ENCODE data around the gene S100A5.

The S100A5 gene

DNA sequence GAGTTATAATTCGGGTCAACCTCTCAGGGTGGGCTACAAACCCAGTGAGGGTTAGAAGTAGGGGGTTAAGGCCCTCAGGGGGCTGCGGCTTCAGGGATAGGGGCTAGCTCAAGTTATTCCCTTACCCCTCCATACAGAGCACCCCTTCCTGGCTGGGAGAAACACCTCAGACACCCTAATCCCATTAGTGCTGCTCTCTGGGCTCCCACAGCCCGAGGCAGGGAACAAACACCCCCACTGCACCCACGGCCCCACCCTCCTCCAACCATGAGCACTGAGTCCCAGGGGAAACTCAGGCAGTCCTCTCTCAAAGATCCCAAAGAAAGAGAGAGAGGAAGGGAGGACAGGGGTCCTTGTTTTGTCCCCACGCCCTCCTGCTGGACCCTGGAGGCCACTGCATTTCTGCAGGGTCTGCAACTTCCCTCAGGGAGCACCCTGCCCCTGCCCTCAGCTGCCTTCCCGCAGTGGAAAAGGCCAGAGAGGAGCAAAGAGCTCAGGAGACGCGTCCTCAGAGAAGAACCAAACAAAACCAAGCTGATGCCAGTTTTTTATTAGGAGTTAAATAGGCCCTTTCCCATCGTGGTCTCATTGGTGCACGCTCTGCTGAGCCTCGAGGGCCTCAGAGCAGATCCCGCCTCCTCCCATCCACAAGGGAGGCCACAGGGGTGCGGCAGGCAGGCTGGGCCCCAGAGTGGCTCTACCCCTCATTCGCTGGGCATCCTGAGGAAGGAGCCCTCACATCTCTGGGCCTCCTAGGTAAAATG lies 6.2 kb upstream of the S100A5 start:
- no peak for DNase-seq

DNA sequence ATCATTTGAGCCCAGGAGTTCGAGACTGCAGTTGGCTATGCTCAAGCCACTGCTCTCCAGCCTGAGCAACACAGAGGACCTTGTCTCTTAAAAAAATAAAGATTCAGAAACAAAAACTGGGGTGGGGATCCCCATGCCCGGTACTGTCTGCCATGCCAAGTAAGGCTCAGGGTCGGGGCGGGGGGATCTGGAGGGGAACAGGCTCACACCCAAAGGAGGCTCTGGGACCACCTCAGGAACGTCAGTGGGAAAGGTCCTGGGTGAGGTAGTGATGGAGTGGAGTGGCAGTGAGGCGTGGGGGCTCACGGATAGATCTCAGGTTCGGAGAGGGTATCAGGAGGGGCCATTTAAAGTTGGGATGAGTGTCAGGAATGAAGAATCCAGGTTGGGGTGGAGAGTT lies 5.6 kb upstream of the S100A5 start:
- no peak for DNase-seq

DNA sequence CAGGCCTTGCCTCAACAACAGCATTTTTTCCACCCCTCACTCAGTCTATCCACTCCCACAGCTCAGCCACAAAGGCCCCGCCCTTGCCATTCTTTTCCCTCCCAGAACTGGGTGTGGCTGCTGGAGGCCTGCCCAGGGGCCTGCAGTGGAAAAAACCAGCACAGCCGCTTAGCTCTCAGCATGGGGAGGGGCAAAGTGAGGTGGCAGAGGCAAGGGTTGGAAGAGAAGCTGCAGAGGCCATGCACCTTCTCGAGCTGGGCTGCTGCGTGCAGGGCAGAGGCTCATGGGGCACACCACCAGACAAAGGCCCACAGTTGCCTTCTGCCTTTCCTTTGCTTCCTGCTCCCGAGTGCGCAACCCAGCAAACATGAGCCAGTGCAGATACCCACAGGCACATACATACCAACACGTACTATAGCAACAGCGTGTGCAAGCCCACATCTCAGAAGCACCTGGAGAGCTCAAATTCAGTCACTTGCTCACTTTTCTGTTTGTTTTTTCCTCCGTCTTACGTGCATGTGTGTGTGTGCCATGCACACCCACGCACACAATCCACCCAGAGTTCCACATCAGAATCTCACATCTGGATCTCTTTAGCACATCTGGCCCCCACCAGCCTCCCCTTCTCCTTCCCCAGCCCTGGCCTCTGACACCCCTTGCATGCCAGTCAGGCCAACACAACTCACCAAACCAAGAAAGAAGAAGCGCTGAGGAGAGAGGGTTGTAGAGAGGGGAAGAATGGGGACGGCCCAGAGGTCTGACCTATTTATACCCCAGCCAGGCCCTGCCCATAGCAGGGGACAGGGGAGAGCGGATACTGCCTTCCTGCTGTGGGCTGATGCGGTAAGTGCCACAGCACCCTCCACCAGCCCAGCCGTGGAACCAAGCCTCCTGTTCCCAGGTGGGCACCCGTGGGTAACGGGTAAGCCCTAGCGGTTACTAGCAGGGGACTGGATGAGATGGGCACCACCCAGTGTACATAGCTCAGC lies 4.6 kb upstream of the S100A5 start, which contains the start of gene S100A4:
TSS of gene S100A4 (minus strand) at position 740 of the 989 bp plus-strand sequence. CDS start 1,012 bp downstream, outside the sequence.
- DNase-seq, result peak; percentile 89

DNA sequence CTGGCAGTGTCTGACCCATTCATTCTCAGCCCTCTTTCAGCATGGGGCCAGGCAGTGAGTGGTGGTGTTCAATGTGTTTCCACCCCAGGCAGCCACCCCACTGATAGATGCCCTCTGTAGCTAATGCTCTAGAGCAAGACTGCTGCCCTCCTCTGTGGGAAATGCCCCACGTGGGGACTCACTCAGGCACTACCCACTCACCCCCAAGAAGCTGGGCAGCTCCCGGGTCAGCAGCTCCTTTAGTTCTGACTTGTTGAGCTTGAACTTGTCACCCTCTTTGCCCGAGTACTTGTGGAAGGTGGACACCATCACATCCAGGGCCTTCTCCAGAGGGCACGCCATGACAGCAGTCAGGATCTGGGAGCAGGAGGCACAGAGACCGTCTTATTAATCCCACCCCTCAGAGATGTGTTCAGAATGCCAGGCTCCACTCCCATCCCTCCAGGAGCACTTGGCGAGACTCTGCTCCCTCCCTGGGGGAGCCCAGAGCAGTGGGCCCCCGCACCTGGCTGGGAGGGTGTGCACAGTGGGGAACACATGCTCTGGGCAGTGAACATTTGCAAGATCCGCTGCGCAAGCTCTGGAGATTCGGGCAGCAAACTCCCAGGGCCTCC lies 3.8 kb upstream of the S100A5 start:
- no peak for DNase-seq

DNA sequence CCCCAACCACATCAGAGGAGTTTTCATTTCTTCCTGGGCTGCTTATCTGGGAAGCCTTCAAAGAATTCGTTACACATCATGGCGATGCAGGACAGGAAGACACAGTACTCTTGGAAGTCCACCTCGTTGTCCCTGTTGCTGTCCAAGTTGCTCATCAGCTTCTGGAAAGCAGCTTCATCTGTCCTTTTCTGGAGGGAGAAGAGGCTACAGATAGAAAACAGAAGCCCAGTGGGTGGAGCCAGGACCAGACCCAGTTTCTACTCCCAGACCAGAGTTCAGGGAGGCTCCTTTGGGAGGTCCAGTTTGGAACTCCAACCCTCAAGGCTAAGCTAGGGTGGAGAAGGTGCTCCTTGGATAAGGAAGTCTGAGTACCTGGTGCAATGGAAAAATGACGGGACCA lies 3.0 kb upstream of the S100A5 start:
- no peak for DNase-seq

DNA sequence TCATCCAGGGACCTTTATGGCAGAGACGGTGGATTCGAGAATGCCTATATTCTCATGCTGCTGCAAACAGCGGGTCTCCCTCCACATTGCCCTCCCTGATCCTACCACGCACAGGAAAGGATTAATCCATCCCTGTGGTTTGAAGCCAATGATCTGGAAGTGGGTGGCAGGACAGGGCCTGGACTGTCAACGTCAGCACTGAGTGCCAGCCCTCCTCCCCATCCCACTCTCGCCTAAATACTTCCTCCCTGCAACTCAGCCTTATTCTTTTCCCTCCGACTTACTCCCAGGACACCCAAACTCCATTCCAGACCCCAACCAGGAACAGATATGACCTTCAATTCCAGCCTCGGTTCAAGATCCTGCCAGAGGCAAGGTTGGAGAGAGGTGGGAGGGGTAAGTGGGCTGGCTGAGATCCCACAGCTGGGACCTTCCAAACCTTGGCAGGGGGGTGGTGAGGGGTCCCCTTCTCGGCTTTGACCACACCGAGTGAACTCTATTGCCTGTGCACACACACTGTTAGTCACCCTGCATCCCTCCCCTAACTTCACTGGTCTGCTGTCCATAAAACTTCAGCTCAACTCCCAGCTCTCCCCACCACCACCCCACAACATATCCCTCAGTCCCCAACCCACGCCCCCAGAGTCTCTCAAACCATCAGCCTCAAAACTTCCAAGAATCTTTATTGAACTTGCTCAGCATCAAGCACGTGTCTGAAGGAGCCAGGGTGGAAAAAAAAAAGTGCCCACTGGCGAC lies 2.4 kb upstream of the S100A5 start:
- no peak for DNase-seq

DNA sequence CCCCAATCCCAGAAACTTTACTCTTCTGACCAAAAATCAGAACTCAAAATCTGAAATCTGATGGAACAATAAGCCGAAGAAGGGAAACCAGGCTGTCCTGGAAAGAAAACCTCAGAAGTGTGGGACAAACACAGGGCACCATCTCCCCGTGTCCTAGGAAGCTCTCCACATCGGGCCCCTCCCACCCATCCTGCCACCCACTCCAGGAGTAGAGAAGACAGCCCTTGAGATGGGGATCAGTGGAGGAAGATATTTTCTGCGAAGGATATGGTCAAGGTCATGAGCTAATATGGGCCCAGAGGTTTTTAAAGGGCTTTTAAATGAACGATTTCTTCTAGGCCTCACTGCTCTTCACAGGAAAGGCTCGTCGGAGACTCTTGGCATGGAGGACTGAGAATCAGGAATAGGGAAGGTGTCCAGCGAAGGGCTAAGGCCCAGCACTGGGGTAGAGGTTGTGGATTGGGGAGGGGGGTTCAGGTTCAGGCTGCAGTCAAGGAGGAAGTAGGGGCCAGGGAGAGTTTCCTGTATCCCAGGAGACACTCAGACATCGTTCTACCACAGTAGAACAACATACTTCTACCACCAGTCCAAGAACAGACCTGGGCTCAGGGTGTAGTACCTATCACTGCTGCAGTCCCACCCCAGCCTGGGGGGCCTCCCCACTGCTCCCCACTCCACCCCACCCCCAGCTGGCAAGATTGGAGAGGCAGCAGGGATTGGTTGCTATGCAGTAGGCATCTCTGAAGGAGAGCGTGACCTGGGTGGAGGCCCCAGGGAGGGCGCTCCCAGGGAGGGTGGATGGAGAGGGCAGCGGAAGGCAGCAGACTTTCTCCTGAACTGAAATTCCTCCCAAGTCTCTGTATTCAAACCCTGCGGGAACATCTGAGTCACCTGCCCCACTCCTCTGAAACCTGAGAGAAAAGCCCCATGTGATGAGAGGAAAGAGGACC lies 1.2 kb upstream of the S100A5 start:
- DNase-seq, result no peak

DNA sequence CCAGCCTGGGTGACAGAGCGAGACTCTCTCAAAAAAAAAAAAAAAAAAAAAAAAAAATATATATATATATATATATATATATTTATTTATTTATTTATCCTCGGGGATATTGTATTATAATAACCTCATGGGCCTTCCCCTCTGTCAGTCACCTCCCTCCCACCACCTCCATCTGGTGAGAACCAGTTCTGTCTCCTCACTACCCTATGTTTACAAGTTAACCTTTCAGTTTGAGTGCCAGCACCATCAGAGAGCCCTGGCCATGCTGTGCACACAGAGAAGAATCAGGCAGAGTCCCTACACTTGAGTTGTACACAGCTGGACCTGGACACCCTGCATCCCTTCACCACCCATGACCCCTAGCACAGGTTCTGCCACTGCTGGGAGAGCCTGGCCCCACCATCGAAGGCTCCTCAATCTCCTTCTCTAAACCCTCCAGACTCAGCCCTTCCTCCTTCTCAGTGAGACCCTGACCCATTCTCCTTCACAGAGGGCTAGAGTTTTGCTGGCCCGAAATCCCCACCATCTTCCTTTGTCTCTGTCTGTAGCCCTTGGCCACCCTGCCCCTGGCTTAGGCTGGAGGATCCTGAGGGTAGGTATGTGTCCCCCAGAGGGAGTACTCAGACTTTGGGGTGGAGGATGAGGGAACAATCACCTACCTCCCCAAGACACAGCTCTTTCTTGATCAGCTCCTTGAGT lies 1.2 kb downstream of the S100A5 start:
- no peak for DNase-seq

DNA sequence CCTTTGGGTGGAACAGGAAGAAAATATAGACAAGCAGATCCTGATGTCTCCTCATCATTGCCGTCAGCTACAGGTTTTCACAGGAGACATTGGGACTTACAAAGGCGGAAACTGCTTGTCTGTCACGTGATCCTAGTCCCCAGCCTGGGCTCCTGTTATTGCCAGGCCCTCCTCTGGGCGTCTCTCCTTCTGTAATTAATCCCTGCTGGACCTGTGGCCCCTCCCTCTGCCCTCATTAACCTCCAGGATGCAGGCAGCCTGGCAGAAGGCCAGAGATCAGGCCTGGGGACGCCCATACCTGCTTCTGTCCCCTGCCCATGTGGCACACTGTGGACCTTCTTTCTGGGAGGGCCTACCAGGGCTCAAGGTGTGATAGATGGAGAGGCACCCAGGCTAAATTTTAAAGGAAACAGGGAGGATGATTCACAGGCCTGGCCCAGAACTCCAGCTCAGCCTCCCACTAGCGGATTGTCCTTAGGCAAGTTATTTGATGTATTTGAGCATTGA lies 2.4 kb downstream of the S100A5 start:
- no peak for DNase-seq

DNA sequence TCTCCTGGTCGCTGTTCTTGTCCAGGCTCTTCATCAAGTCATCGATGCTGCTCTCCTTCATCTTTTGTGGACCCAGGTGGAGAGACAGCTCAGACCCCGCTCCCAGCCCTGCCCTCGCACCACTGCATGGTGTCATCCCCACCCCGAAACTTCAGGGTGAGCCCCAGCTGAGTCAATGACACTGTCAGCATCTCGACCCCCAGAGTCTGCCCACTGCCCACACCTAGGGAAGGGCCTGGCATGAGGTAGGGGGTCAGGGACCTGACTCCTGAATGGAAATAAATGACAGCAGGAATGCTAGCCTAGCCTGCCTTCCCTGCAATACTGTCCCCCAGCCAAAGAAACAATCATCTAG lies 3.4 kb downstream of the S100A5 start:
- no peak for DNase-seq

DNA sequence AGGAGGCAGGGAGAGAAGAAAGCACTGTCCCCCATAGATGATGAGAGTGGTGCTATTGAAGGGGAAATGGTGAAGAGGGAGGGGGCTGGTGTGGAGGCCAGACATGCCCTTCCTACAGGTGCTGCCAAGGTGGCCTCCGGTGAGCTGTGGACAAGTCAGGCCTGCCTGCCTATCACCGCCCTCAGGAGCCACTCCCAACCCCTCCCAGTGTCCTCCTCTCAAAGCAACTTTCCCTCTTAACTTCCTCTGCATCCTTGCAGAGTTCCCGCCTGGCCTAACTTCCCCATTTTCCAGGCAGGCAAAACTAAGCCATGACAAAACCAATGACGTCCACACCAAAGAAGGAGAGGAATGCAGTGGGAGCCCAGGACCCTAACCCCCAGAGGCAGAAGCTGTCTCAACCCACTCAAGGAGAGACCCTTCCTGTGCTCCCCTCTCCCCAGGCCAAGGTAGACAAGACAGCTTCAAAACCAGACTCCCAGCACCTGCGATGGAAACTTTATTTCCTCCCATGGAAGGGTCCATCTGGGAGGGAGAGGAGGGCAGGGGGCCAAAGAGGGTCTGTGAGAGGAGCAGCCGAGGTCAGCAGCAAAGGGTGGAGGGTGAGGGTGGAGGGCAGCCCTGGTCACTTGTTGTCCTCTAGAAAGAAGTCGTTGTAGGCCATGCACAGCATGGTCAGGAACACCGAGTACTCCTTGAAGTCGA lies 3.9 kb downstream of the S100A5 start:
- no peak for DNase-seq

DNA sequence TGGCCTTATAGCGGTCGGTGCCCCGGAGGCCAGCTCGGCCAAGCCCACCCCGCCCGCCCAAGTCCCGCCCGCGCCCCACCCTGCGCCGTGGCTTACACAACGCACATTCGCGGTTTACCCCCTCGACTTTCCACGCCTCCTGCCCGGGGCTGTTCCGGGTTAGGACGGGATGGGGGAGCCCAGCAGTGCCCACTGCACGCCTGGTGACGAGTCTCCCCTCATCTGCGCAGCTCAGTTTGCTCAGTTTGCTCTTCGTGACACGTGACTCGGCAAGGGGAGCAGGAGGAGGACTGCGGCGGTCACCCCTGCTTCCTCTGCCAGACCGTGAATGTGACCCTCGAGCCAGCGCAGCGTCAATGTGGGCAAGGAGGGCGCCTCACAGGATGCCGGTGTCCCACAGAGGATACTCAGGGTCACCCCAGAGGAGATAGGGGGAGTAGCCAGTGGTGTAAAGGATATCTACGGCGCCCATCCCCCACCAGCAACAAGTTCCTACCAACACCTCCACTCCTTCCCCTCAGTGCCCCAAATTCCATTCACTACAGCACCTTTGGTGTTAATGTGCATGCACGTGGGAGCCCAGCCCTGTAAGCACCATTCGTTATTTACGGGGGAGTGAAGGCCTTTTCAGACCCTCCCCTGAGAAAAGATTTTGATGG lies 4.6 kb downstream of the S100A5 start:
- DNase-seq, result peak; percentile 87

DNA sequence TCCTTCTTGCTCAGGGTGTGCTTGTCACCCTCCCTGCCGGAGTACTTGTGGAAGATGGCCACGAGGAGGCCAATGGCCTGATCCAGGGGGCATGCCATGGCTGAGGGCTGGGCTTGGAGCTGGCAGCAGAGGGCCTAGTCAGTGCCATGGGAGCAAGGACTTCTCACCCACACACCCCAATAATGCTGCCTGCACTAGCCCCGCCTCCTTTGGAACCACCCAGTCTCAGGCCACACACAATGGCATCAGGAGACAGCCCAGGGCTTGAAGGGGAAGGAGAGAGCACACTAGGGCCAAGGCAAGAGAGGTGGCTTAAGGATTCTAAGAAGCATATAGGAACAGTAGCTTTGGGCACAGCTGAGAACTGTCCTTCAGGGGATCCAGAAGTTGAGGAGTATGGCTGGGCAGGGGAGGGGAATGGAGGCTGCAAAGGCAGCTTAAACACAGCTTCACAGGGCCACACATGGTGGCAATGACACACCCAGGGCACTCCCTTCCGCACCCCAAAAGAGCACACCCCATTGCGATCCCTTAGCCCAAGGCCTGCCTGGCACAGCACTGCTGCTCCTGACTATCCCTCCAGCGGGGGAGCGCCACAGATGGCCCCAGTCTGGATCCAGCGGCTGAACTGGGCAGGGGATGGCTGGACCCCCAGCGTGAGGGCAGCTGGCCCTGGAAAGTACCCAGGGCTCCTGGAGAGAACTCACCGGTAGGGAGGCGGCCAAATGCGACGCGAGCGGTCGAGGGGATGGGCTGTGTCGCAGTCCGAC lies 5.3 kb downstream of the S100A5 start, which contains the start of gene S100A6:
TSS of gene S100A6 (minus strand) at position 750 of the 770 bp plus-strand sequence. CDS start at position 98, 652 bp downstream.
- DNase-seq, result peak; percentile 54

DNA sequence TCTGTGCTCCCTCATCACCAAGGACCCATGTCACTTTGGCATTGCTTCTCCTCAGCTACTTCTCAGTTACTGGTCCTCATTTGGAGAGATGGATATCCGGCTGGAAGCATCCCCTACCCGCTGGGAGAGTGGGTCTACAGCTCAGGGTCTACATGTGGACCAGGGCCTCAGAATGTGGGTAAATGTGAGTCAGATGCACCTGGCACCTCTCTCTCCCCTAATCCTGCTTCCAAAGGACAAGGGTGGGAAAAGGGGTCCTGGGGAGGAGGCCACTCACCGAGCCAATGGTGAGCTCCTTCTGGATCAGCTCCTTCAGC lies 5.9 kb downstream of the S100A5 start:
- DNase-seq, result no peak

DNA sequence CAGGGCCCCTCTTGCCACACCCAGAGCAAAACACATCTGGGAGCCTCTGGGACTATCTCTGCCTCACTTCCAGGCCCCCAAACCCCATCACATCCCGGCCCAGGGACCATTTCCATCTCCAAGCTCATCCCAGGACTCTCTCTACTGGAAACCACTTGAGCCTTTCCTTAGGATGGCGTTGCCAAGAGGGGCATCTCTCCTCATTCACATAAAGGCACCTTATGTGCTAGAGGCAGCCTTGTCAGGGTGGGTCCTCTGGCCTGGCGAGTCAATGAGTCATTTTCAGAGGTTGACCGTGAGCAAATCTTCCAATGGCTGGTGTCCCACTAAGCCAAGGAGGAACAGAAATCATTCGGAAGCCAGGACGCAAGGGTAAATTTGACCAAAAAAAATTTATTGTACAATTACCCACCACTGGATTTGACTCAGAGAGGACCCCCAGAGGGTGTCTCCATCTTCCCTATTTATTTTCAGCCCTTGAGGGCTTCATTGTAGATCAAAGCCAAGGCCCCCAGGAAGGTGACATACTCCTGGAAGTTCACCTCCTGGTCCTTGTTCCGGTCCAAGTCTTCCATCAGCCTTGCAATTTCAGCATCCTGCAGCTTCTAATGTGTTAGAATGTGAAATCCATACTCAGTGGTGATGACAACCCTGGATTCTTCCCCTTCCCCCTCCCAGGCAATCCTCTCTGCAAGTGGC lies 6.4 kb downstream of the S100A5 start:
- DNase-seq, result no peak

DNA sequence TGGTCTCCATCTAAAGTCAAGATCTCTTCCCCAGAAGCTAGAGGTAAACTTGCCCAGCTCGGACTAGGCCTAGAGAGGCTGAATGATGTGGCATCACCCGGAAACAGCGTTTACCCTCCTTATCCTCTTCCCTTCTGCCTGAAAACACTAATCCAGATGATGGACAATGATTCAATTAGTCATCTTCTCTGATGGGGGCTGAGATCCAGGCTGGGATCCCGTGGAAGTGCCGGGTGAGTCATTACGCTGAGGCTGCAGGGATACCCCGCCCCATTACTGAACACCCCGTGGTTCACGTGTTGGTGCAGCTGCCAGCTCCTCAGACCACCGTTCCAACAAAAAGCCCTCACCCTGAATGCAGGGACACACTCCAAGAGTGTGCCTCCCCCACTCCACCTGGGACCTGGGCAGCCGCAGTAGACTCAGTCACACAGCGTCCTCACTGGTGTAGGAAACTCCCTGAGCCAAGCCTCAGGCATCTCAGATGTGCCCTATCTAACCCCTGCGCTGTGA lies 7.0 kb downstream of the S100A5 start:
- no peak for DNase-seq

DNA sequence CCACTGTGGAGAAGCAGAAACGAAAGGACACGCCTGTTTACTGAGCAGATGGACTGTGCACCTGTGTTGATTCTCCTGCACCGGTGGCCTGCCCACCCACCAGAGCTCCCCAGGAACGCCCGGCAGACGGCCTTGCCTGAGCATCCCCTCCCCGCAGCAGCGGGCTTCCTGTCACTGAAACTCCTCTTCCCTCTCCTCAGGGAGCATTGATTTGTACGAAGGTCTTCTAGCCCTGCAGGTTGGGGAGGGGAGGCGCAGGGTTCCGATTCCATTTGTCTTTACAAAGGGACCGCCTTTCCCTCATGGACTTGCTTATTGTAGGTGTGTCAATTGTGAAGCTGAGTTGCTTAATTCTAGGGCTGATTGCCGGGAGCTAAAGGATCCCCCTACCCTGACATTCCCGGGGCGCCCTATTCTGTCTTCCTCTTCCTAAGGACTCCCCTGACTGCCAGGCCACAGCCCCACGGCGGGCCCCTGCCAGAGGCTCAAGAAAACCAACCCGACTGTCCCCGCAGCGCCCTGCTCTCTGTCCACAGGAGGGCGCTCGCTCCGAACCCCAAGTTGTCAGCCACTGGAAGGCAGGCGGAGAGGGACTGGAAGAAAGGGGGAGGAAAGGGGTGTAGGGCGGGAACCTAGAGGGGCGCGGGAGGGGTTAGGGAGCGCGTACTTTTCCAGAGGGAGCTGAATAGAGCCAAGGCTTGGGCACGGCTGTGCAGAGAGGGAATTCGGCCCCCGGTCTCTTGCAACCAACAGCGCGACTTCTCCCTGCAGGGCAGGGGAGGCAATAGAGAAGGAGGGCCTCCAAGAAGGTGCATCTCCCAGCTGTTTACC lies 7.8 kb downstream of the S100A5 start:
- peak; percentile 82 for DNase-seq
